ENCODE measurements around the gene TACSTD2. TPM values are rescaled to one million over a fixed set of nuclear protein-coding genes. Genes with fewer than 3 reads are reported as not detected.
"Not testable (repeated sequence)": the region's sequence is repeated elsewhere in the genome, so short reads cannot be mapped to it uniquely, and the experiment has no call there.

Gene TACSTD2
- total RNA-seq, 4 donors from 2014 or later = 5.7 to 13.0 (median 8.9) TPM

DNA sequence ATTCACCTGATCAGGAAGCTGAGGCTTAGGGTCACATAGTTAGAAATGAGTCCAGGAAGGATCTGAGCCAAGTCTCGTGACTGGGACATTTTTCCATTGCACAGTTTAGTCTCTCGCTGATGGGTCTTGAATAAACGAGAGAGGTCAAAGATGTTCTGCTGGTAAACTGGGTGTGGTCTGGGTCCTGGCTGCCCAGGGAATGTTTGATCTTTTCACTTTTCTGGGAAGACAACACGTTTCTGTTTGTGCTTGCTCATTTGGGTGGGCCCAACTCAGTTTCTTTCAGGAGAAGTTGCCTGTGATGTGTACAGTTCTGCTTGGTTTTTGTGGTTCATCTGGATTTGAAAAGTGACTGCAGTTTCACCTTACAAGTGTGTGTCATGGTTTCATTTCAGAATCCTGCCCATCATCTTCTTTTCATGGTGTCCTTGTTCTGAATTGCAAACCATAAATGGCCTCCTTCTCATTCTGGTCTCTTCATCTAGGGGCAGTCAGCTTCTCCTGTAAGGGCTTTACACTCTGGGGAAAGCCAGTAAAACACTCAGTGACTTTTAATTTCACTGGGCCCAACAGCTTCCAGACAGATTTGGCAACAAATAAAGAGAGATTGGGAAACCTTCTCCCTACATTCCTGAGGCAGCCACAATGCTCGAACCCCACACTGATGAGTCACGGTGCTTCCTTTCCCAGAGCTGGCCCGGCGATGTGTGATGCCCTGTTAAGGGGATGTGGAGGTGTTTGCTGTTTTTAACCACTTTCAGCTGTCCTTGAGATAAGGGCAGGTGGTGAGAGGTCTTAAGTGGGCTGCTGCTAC is 7.2 kb upstream of the TACSTD2 start:
- H3K36me3 ChIP-seq = no peaks in the 10 kb centered on the region
- intact Hi-C loops (cut with DNase I) = no loop called here
- peaks cover 11 to 28% of the 10 kb centered on the region in 2 donors for H3K4me1 ChIP-seq

DNA sequence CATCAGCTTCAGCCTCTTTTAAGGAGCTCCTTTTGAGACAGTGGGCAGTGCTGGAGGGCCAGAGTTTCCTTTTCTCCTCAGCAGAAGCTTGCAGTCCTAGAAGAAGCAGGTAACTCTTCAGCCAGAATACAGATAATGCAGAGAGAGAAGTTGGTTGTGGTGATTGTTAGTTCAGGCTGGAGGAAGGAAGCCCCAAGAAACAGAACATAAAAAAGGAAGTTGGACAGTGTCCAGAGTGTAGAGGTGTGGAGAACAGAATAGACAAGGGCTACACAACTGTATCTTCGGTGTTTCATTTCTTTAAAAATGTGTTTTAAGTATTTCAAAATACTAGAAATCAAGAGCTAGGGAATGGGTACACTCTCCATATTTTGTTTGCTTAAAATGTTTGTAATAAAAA is 6.4 kb upstream of the TACSTD2 start:
- H3K9me3 ChIP-seq = no peaks in the 10 kb centered on the region
- no peaks in the 10 kb centered on the region for H3K27me3 ChIP-seq
- peak overlapping the region in 2 of 3 donors; percentile 1 to 45 for H3K27ac ChIP-seq
- 70 to 78% methylated on average over 1 of the region's 1 CpG for WGBS, 2 donors
- H3K4me1 ChIP-seq = peaks cover 11 to 28% of the 10 kb centered on the region in 2 donors
- no peaks in the 10 kb centered on the region for H3K36me3 ChIP-seq
- intact Hi-C loops (cut with DNase I) = no loop called here
- H3K4me3 ChIP-seq (replicated peaks in 1 of 3) = no peak overlapping the region
- TF ChIP-seq POLR2A (IDR thresholded peaks at IDR 0.05) = no peak
- TF ChIP-seq, protein P1, sequence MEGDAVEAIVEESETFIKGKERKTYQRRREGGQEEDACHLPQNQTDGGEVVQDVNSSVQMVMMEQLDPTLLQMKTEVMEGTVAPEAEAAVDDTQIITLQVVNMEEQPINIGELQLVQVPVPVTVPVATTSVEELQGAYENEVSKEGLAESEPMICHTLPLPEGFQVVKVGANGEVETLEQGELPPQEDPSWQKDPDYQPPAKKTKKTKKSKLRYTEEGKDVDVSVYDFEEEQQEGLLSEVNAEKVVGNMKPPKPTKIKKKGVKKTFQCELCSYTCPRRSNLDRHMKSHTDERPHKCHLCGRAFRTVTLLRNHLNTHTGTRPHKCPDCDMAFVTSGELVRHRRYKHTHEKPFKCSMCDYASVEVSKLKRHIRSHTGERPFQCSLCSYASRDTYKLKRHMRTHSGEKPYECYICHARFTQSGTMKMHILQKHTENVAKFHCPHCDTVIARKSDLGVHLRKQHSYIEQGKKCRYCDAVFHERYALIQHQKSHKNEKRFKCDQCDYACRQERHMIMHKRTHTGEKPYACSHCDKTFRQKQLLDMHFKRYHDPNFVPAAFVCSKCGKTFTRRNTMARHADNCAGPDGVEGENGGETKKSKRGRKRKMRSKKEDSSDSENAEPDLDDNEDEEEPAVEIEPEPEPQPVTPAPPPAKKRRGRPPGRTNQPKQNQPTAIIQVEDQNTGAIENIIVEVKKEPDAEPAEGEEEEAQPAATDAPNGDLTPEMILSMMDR (IDR thresholded peaks at IDR 0.05) = no peak
- no peak for DNase-seq

More for the DNA sequence above, 7.2 kb upstream of the TACSTD2 start:
- peak; percentile 72 to 79 for DNase-seq
- Histone ChIP-seq H3K27ac (peak overlapping the region in 2 of 3 donors; percentile 45 to 52), H3K4me3 (replicated peaks in 1 of 3) (no peak overlapping the region), H3K9me3 (no peaks in the 10 kb centered on the region), H3K27me3 (no peaks in the 10 kb centered on the region)
- WGBS, 2 donors = 28 to 31% methylated on average over 8 of the region's 8 CpGs
- TF ChIP-seq POLR2A (IDR thresholded peaks at IDR 0.05) = no peak
- TF ChIP-seq, protein P1 (IDR thresholded peaks at IDR 0.05) = no peak

DNA sequence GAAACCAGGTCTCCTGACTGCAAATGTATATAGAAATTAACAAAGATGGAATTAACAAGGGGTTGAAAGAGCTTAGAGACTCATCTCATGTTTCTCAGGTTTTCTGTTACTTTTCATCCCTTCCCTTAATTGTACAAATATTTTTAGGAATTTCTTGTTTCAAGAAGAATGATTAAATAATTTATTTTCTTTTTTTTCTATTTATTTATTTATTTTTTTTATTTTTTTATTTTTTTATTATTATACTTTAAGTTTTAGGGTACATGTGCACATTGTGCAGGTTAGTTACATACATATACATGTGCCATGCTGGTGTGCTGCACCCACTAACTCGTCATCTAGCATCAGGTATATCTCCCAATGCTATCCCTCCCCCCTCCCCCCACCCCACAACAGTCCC is 5.1 kb upstream of the TACSTD2 start:
- H3K9me3 ChIP-seq; H3K27me3 ChIP-seq; H3K27ac ChIP-seq; H3K4me3 ChIP-seq (replicated peaks in 1 of 3); intact Hi-C loops (cut with DNase I); DNase-seq; H3K36me3 ChIP-seq: not testable (repeated sequence)
- WGBS, 2 donors = 90 to 100% methylated on average over 1 of the region's 1 CpG
- H3K4me1 ChIP-seq = peaks cover 11 to 29% of the 10 kb centered on the region in 2 donors

DNA sequence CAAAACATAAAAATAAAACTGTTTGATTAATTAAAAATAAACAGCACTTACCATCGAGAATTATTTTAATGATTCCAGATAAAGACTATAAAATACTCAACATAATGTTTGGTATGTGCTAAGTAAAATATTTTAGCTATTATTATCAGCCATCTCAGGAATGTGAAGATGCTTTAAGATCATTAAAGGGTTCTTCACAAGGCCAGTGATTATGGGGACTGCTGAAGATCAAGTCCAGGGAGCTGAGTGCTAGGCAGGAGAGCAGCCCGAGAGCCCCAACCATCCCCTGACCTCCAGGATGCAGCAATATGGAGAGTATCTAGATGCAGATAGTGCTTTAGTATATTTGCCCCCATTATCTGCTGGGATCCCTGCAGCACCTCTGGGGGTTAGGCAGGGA is 4.6 kb upstream of the TACSTD2 start:
- intact Hi-C loops (cut with DNase I) = no loop called here
- TF ChIP-seq, protein P1 (IDR thresholded peaks at IDR 0.05) = no peak
- no peak for TF ChIP-seq POLR2A (IDR thresholded peaks at IDR 0.05)
- H3K9me3 ChIP-seq = no peaks in the 10 kb centered on the region
- no peaks in the 10 kb centered on the region for H3K27me3 ChIP-seq
- H3K4me1 ChIP-seq = peaks cover 11 to 34% of the 10 kb centered on the region in 2 donors
- DNase-seq = no peak
- H3K27ac ChIP-seq = no peak overlapping the region
- H3K4me3 ChIP-seq (replicated peaks in 1 of 3) = no peak overlapping the region
- H3K36me3 ChIP-seq = no peaks in the 10 kb centered on the region
- 93 to 95% methylated on average over 2 of the region's 2 CpGs for WGBS, 2 donors

DNA sequence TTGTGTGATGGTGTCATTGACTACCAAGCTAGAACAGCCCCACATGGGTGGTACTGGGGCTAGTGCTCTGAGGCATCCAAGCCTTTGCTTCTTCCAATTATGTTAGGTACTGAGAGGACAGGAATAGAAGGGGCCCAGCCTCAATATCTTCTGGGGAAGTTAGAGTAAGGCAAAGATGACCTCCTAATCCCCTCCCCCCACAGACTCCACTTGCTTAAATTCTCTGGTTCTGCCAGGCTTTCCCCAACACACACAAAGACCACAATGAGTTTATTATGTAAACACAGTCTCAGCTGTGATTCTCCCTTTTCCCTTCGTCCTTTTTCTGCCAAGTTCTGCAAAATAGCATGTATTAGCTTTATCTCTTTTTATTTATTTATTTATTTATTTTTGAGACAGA is 3.1 kb upstream of the TACSTD2 start:
- Histone ChIP-seq H3K9me3 (no peaks in the 10 kb centered on the region), H3K27ac (no peak overlapping the region), H3K4me1 (peaks cover 11 to 36% of the 10 kb centered on the region in 2 donors), H3K4me3 (replicated peaks in 1 of 3) (no peak overlapping the region), H3K36me3 (no peaks in the 10 kb centered on the region), H3K27me3 (no peaks in the 10 kb centered on the region)
- intact Hi-C loops (cut with DNase I) = no loop called here
- TF ChIP-seq, protein P1 (IDR thresholded peaks at IDR 0.05) = no peak
- TF ChIP-seq POLR2A (IDR thresholded peaks at IDR 0.05) = no peak
- WGBS, 2 donors = 15 to 16% methylated on average over 1 of the region's 1 CpG
- DNase-seq = no peak
